GM23338 (cell line): ENCODE data around the gene CASP1. TPM values are rescaled to one million over a fixed set of nuclear protein-coding genes. Genes with fewer than 3 reads are reported as not detected.

Experiments
- STAT1 ChIP-seq: IDR thresholded peaks from one replicate; pipeline ENCODE4 v1.6.1; 2016; ENCODE audit warnings: antibody characterized with exemption; ENCODE audit not compliant: unreplicated experiment
- polyA plus RNA-seq: library from polyadenylated mRNA; unstranded; fragments of >200 nt; fragmentation: Nextera tagmentation; extraction: Ambion mirVana; gene quantifications from 2 replicates; pipeline ENCODE4 v1.2.1, GENCODE V29; 2016
- total RNA-seq: library from RNA; depleted of rRNA; stranded (reverse); fragments of >200 nt; shearing (Covaris generic); gene quantifications from 2 replicates; pipeline ENCODE4 v1.2.3, GENCODE V29; 2014
- TF ChIP-seq, protein P1 (sequence below): fragments of 250-450 bp; sonication (Bioruptor Pico); IDR thresholded peaks from 2 replicates; pipeline ENCODE4 v1.5.0; 2020; ENCODE audit warnings: mild to moderate bottlenecking, moderate library complexity
- TF ChIP-seq, protein P2 (sequence below): IDR thresholded peaks from one replicate; pipeline ENCODE4 v1.6.1; 2018; ENCODE audit warnings: antibody characterized with exemption; ENCODE audit not compliant: unreplicated experiment
- TF ChIP-seq, protein P3 (sequence below), 2 experiments: fragments of 200-600 bp in 1 of 2; sonication (generic) in 1 of 2; conservative IDR thresholded peaks; 2 replicates each; pipeline versions ENCODE4 v1.5.1 to v1.6.1; 2016 to 2017; ENCODE audit warnings: antibody characterized with exemption in 2 of 2, low read depth in 2 of 2, mild to moderate bottlenecking in 2 of 2, moderate library complexity in 1 of 2

Gene CASP1
- total and polyA plus RNA-seq, 2 experiments from 2014 or later = 0.10 TPM; not detected in 1

- TF ChIP-seq, protein P1, sequence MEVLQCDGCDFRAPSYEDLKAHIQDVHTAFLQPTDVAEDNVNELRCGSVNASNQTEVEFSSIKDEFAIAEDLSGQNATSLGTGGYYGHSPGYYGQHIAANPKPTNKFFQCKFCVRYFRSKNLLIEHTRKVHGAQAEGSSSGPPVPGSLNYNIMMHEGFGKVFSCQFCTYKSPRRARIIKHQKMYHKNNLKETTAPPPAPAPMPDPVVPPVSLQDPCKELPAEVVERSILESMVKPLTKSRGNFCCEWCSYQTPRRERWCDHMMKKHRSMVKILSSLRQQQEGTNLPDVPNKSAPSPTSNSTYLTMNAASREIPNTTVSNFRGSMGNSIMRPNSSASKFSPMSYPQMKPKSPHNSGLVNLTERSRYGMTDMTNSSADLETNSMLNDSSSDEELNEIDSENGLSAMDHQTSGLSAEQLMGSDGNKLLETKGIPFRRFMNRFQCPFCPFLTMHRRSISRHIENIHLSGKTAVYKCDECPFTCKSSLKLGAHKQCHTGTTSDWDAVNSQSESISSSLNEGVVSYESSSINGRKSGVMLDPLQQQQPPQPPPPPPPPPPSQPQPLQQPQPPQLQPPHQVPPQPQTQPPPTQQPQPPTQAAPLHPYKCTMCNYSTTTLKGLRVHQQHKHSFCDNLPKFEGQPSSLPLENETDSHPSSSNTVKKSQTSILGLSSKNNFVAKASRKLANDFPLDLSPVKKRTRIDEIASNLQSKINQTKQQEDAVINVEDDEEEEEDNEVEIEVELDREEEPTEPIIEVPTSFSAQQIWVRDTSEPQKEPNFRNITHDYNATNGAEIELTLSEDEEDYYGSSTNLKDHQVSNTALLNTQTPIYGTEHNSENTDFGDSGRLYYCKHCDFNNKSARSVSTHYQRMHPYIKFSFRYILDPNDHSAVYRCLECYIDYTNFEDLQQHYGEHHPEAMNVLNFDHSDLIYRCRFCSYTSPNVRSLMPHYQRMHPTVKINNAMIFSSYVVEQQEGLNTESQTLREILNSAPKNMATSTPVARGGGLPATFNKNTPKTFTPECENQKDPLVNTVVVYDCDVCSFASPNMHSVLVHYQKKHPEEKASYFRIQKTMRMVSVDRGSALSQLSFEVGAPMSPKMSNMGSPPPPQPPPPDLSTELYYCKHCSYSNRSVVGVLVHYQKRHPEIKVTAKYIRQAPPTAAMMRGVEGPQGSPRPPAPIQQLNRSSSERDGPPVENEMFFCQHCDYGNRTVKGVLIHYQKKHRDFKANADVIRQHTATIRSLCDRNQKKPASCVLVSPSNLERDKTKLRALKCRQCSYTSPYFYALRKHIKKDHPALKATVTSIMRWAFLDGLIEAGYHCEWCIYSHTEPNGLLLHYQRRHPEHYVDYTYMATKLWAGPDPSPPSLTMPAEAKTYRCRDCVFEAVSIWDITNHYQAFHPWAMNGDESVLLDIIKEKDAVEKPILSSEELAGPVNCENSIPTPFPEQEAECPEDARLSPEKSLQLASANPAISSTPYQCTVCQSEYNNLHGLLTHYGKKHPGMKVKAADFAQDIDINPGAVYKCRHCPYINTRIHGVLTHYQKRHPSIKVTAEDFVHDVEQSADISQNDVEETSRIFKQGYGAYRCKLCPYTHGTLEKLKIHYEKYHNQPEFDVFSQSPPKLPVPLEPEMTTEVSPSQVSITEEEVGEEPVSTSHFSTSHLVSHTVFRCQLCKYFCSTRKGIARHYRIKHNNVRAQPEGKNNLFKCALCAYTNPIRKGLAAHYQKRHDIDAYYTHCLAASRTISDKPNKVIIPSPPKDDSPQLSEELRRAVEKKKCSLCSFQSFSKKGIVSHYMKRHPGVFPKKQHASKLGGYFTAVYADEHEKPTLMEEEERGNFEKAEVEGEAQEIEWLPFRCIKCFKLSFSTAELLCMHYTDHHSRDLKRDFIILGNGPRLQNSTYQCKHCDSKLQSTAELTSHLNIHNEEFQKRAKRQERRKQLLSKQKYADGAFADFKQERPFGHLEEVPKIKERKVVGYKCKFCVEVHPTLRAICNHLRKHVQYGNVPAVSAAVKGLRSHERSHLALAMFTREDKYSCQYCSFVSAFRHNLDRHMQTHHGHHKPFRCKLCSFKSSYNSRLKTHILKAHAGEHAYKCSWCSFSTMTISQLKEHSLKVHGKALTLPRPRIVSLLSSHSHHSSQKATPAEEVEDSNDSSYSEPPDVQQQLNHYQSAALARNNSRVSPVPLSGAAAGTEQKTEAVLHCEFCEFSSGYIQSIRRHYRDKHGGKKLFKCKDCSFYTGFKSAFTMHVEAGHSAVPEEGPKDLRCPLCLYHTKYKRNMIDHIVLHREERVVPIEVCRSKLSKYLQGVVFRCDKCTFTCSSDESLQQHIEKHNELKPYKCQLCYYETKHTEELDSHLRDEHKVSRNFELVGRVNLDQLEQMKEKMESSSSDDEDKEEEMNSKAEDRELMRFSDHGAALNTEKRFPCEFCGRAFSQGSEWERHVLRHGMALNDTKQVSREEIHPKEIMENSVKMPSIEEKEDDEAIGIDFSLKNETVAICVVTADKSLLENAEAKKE (CRISPR knock-in tag) = no peak
- TF ChIP-seq, protein P2, sequence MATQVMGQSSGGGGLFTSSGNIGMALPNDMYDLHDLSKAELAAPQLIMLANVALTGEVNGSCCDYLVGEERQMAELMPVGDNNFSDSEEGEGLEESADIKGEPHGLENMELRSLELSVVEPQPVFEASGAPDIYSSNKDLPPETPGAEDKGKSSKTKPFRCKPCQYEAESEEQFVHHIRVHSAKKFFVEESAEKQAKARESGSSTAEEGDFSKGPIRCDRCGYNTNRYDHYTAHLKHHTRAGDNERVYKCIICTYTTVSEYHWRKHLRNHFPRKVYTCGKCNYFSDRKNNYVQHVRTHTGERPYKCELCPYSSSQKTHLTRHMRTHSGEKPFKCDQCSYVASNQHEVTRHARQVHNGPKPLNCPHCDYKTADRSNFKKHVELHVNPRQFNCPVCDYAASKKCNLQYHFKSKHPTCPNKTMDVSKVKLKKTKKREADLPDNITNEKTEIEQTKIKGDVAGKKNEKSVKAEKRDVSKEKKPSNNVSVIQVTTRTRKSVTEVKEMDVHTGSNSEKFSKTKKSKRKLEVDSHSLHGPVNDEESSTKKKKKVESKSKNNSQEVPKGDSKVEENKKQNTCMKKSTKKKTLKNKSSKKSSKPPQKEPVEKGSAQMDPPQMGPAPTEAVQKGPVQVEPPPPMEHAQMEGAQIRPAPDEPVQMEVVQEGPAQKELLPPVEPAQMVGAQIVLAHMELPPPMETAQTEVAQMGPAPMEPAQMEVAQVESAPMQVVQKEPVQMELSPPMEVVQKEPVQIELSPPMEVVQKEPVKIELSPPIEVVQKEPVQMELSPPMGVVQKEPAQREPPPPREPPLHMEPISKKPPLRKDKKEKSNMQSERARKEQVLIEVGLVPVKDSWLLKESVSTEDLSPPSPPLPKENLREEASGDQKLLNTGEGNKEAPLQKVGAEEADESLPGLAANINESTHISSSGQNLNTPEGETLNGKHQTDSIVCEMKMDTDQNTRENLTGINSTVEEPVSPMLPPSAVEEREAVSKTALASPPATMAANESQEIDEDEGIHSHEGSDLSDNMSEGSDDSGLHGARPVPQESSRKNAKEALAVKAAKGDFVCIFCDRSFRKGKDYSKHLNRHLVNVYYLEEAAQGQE = no peak
- TF ChIP-seq, protein P3, sequence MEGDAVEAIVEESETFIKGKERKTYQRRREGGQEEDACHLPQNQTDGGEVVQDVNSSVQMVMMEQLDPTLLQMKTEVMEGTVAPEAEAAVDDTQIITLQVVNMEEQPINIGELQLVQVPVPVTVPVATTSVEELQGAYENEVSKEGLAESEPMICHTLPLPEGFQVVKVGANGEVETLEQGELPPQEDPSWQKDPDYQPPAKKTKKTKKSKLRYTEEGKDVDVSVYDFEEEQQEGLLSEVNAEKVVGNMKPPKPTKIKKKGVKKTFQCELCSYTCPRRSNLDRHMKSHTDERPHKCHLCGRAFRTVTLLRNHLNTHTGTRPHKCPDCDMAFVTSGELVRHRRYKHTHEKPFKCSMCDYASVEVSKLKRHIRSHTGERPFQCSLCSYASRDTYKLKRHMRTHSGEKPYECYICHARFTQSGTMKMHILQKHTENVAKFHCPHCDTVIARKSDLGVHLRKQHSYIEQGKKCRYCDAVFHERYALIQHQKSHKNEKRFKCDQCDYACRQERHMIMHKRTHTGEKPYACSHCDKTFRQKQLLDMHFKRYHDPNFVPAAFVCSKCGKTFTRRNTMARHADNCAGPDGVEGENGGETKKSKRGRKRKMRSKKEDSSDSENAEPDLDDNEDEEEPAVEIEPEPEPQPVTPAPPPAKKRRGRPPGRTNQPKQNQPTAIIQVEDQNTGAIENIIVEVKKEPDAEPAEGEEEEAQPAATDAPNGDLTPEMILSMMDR (conservative IDR thresholded peaks at IDR 0.05; ENCODE audit: low read depth in 2 of 2) = no peak
- no peak for TF ChIP-seq STAT1
Measured at GRCh38 chr11:105004021-105004420, 30.9 kb downstream of the CASP1 start (continued).
